GM19238 (cell line): ENCODE results near the gene NRXN2.

Experiments used
- DNase-seq: peaks from one replicate; pipeline ENCODE4 v3.0.0; 2011; ENCODE audit warnings: low spot score; ENCODE audit not compliant: insufficient read length

Gene NRXN2

DNA sequence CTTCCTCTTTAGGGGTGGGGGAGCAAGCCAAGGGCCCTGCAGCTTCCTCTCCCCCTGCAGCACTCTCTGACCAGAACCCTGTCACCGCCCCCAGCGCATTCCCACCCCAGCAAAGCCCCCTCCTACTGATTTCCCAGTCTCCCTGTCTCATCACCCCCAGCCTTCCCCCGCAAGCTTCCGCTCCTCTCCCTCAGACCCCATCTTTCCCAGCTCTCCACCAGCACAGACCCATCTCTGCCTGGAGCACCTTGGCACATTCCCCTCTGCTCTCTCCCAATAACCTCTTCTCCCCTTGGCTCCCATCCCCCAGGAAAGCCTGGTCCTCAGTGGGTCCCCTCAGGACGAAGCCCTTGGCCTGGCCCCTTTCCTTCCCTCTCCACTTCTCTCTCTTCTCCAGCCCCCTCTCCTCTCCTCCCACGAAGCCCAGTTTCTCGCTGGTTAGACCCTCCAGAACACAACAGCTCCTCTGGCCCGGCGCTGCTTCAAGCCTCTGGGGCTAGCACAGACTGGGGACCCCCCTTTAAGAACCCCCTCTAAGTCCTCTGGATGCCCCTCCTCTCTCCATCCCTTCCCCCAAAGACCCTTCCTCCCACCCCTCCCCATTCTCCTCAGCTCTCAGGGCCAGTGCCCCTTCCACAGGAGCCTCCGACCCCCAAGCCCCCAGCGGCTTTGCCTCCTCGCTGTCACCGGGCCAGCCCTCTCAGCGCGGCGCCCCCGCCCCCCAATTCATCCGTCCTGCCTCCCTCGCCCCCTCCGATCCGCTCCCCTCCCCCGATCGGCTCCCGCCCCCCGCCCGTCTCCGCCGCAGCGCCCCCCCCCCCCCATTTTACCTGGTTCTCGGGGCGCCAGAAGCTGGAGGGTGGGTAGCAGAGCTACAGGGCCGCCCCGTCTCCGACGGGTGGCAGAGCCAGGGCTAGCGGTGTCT, 594 bp downstream of the NRXN2 start:
- DNase-seq = no peak

GRCh38 chr11:64721359-64721699, 1.7 kb downstream of the NRXN2 start:
- DNase-seq = no peak

DNA sequence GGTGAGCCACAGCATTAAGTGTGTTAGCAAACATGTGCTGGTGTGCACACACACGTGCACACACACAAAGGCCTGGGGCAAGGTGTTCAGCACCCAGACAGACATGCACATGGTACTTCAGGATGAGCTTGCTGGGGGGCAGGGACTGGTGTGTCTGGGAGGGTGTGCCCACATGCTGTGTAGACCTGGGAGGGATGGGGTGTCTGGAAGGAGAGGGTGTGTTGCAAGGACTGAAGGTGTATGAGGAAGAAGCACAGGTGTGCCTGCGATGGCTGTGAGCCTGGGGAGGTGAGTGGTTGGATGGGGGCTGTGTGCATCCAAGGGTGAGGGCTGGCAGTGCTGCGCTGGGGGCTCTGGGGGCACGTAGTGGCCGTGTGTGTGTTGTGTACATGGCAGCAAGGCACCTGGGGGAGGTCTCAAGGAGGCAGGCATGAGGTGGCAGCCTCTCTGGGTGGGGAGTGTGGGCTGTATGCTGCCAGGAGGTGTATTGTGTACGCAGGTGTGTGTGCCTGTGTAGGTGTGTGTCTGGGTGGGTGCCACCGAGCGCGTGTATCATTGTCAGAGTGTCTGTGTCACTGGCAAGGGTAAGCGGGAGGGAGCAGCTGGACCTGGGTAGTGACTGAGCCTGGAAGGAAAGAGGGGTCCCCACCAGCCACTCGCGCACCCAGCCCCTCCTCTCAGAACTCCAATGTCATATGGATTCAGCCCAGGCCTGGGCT, 2.2 kb downstream of the NRXN2 start:
- no peak for DNase-seq

GRCh38 chr11:64720167-64720566, 2.8 kb downstream of the NRXN2 start:
- DNase-seq = no peak

DNA sequence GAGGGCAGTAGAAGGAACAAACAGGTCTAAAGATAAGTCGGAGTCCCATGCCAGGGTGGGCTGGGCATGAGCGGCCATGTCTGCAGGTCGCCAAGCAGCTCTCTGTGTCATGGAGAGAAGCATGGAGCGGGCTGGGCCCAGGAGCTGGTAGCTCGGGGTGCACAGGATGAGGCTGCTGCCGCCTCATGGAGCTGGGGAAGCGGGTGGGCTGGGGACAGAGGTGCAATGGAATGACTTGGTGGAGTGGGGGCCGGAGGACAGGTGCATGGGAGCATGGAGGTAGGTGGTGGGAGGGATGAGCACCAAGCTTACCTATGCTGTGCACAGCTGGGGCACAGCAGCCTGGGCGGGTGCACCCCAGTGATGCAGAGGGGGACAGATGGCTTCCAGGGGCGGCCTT, 3.6 kb downstream of the NRXN2 start:
- DNase-seq = no peak

- no peak for DNase-seq
These were observed 4.2 kb downstream of the NRXN2 start for GRCh38 chr11:64718780-64719124.

- DNase-seq = no peak
These were observed 4.8 kb downstream of the NRXN2 start for GRCh38 chr11:64718084-64718779.

- DNase-seq = no peak
These were observed 5.8 kb downstream of the NRXN2 start for GRCh38 chr11:64717268-64717578.

DNA sequence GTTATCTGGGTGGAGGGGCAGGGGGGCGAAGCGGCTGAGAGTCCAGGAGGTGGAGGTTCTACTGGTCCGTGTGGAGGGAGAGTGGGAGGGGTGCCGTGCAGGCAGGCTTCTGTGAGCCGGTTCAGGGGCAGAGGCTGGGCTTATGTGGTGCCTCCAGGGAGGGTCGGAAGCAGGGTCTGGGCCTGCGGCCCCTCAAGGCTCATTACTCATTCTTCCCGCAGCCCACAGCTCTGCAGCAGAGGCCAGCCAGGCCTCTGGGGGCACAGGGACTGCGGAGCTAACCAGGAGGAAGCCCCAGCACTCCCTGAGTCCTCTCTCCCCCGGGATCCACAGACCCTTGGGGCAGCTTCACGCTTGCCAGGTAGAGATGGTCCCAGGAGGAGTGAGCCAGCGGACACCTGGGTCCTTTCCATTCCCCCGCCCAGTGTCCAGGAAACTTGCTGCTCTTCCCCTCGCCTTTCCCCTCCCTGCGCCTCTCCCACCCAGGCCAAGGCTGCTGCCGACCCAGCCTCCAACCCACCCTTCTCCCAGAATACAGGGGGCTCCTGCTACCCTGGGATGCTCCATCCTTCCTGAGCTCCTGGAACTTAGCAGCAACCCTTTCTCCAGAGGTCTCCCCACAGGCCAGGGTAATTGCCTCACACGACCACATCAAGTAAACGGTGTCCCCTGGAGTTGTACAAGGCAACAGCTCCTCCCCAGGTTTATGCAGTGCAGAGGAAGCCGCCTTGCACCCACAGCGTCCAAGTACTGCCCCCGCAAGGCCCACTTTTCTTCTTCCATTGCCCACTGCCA, 6.3 kb downstream of the NRXN2 start:
- no peak for DNase-seq

GRCh38 chr11:64715756-64716472, 7.1 kb downstream of the NRXN2 start:
- DNase-seq = no peak

- DNase-seq = no peak
These were observed 7.9 kb downstream of the NRXN2 start for GRCh38 chr11:64715110-64715509.

DNA sequence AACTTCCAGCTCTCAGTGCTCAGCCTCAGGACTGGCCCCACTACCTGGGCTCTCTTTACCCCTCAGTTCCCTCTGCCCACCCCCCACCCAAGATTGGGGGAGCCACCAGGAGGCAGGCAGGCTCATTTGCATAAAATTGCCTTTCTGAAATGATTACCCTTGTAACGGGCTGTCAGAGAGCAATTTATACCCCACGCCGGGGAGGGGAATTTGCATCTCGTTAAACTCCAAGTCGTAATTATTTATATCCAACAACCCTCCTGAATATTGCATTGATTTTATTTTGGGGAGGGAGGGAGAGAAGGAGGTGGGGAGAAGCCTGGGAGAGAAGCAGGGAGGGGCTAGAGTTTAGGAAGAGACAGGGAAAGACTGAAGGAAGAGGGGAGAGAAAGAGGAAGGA, 8.3 kb downstream of the NRXN2 start:
- DNase-seq = no peak

GRCh38 chr11:64713781-64714363, 9.1 kb downstream of the NRXN2 start:
- no peak for DNase-seq

DNA sequence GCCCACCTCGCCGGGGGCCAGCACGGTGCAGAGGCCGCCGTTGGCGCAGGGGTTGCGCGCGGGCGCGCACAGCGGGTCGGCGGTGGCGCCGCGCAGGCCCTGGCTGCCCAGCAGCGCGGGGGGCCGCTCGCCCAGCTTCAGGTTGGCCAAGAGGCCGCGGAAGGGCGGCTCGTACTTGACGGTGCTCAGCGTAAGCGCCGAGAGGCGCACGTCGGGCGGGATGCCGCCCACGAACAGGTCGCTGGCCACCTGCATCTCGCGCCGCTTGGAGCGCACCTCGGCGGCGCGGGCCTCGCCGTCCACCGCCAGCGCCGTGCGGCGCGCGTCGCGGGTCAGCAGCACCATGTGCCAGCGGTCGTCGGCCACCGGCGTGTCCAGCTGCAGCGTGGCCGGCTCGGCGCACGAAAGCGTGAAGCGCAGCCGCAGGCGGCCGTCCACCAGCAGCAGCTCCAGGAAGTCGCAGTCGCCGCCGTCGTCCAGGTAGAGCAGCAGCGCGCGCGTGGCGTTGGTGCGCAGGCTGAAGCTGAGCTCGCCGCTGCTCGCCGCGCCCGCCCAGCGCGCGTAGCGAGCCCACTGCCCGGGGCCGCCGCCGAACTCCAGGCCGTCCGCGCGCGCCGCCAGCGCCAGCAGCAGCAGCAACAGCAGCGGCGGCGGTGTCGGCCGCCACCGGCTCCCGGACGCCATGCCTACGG, 9.8 kb downstream of the NRXN2 start:
- DNase-seq = no peak

DNA sequence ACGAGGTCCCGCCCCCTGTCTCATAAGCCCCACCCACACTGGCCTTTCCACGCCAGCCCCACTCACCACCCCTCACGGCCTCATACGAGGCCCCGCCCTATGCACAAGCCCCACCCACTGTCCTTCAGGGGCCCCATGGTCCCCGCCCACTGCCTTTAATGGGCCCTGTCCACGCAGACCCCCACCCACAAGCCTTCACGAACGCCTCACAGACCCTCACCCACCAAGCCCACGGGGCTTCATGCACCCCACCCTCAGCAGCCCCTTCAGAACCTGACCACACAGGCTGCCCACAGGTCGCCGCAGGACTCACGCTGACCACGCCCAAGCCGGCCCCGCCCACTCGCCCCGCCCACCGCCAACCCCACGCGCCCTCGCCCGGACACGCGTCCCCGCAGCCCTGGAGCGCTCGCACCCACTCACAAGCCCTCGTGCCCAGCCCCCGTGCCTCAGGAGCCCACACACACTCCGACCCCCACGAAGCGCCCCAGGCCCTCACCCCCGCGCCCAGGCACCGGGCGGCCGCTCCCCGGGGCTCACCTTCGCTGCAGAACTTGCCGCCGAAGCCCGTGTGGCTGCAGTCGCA, 10.5 kb downstream of the NRXN2 start:
- no peak for DNase-seq

DNA sequence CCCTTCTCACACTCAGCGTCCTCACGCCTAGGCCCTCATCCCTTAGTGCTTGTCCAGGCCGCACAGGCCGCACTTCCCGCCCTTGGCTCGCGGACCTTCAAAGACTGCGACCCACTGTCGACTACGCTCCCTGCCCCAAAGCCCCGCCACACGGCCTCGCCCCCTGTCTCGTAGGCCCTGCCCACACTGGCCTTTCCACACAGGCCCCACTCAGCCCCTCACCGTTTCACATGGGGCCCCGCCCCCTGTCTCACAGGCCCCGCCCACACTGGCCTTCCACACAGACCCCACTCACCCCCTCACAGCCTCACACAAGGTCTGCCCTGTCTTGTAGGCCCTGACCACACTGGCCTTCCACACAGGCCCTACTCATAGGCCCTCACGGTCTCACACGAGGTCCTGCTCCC, 11.0 kb downstream of the NRXN2 start:
- DNase-seq = no peak

GRCh38 chr11:64711138-64711955, 11.7 kb downstream of the NRXN2 start:
- DNase-seq = no peak

GRCh38 chr11:64710418-64711137, 12.4 kb downstream of the NRXN2 start:
- no peak for DNase-seq
